Thoracic aorta (tissue), 2 donors: Measurements from ENCODE around the gene GALNT13. TPM values are rescaled to one million over a fixed set of nuclear protein-coding genes. Genes with fewer than 3 reads are reported as not detected.

Experiments
- ATAC-seq: fragments of 150-250 bp; one replicate; pipeline ENCODE4 v1.8.0; 2017; ENCODE audit warnings: low read depth; ENCODE audit not compliant: insufficient number of reproducible peaks, low FRiP score
- DNase-seq: peaks from one replicate; pipeline ENCODE4 v3.0.0-alpha.2; 2020; ENCODE audit warnings: low spot score
- H3K27ac ChIP-seq, 2 donors: fragments of 200-600 bp; sonication (generic); 1 replicate in 1 of 2; 2 replicates in 1 of 2; pipeline ENCODE4 v1.5.1; 2016; ENCODE audit warnings: mild to moderate bottlenecking in 2 of 2, moderate library complexity in 2 of 2
- H3K27me3 ChIP-seq: fragments of 200-600 bp; sonication (generic); replicated peaks from 2 replicates; pipeline ENCODE4 v1.6.0; 2016; ENCODE audit warnings: mild to moderate bottlenecking; ENCODE audit not compliant: insufficient read depth
- H3K36me3 ChIP-seq: fragments of 200-600 bp; sonication (generic); one replicate; pipeline ENCODE4 v1.5.1; 2016
- H3K4me1 ChIP-seq, 2 donors: fragments of 200-600 bp; sonication (generic); 1 replicate in 1 of 2; 2 replicates in 1 of 2; pipeline versions ENCODE4 v1.5.1 to v1.6.0; 2016; ENCODE audit warnings: low read depth in 2 of 2, mild to moderate bottlenecking in 1 of 2; ENCODE audit not compliant: control insufficient read depth in 1 of 2
- H3K4me3 ChIP-seq: fragments of 200-600 bp; sonication (generic); 2 replicates; pipeline ENCODE4 v1.5.1; 2016; ENCODE audit warnings: mild to moderate bottlenecking
- H3K9me3 ChIP-seq: fragments of 200-600 bp; sonication (generic); 2 replicates; pipeline ENCODE4 v1.5.1; 2016
- CTCF ChIP-seq: fragments of 200-600 bp; sonication (generic); IDR thresholded peaks from one replicate; pipeline ENCODE4 v1.5.1; 2019; ENCODE audit warnings: antibody characterized with exemption
- total RNA-seq, 2 donors: library from RNA; depleted of rRNA; stranded (reverse); fragments of >200 nt; gene quantifications; one replicate each; pipeline versions ENCODE4 v1.1.0 to v1.2.3, GENCODE V29; 2016

GALNT13 gene
- total RNA-seq, 2 donors from 2014 or later, result 2.5 to 30.1 TPM

- Histone ChIP-seq H3K27me3 (no peaks in the 10 kb centered on the region), H3K4me1 (no peaks in the 10 kb centered on the region), H3K27ac (no peak overlapping the region), H3K36me3 (no peaks in the 10 kb centered on the region), H3K4me3 (no peak overlapping the region), H3K9me3 (no peaks in the 10 kb centered on the region)
- TF ChIP-seq CTCF, result no peak
- ATAC-seq (no peak), DNase-seq (no peak)
These were observed 7.7 kb upstream of the GALNT13 start for GRCh38 chr2:153864022-153864421.

GRCh38 chr2:153866595-153866994 lies 5.1 kb upstream of the GALNT13 start:
- no peaks in the 10 kb centered on the region for H3K36me3 ChIP-seq
- no peak overlapping the region for H3K4me3 ChIP-seq
- DNase-seq (no peak), ATAC-seq (no peak)
- TF ChIP-seq CTCF, result no peak
- H3K4me1 ChIP-seq, result no peaks in the 10 kb centered on the region
- no peaks in the 10 kb centered on the region for H3K27me3 ChIP-seq
- H3K27ac ChIP-seq, result no peak overlapping the region
- H3K9me3 ChIP-seq, result no peaks in the 10 kb centered on the region

DNA sequence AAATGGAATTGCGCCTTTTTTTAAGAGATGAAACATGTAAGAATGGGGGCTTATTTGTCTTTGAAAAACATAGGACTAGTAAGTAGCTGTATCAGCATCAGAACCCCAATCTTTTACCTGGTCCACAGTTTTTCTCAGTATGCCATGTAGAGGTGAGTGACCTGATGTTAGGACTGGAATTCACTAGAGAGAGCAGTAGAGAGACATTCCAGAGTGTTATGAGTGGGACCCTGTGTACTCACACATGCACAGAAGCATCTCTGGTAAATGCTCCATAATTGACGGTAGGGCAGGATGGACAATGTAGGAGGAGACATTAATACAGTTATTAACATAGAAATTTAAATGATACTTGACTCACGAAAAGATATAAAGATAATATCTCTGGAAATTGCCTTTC lies 1.4 kb upstream of the GALNT13 start:
- H3K4me1 ChIP-seq, result no peaks in the 10 kb centered on the region
- no peak for ATAC-seq
- H3K36me3 ChIP-seq, result no peaks in the 10 kb centered on the region
- no peak for DNase-seq
- no peaks in the 10 kb centered on the region for H3K27me3 ChIP-seq
- H3K27ac ChIP-seq, result no peak overlapping the region
- TF ChIP-seq CTCF, result no peak
- H3K9me3 ChIP-seq, result no peaks in the 10 kb centered on the region
- no peak overlapping the region for H3K4me3 ChIP-seq

GRCh38 chr2:153872311-153873051 lies 759 bp downstream of the GALNT13 start:
- no peak for DNase-seq
- Histone ChIP-seq H3K36me3 (no peaks in the 10 kb centered on the region), H3K27ac (no peak overlapping the region), H3K9me3 (no peaks in the 10 kb centered on the region), H3K27me3 (no peaks in the 10 kb centered on the region), H3K4me1 (no peaks in the 10 kb centered on the region), H3K4me3 (peak overlapping the region; percentile 53)
- ATAC-seq, result no peak
- TF ChIP-seq CTCF, result no peak

DNA sequence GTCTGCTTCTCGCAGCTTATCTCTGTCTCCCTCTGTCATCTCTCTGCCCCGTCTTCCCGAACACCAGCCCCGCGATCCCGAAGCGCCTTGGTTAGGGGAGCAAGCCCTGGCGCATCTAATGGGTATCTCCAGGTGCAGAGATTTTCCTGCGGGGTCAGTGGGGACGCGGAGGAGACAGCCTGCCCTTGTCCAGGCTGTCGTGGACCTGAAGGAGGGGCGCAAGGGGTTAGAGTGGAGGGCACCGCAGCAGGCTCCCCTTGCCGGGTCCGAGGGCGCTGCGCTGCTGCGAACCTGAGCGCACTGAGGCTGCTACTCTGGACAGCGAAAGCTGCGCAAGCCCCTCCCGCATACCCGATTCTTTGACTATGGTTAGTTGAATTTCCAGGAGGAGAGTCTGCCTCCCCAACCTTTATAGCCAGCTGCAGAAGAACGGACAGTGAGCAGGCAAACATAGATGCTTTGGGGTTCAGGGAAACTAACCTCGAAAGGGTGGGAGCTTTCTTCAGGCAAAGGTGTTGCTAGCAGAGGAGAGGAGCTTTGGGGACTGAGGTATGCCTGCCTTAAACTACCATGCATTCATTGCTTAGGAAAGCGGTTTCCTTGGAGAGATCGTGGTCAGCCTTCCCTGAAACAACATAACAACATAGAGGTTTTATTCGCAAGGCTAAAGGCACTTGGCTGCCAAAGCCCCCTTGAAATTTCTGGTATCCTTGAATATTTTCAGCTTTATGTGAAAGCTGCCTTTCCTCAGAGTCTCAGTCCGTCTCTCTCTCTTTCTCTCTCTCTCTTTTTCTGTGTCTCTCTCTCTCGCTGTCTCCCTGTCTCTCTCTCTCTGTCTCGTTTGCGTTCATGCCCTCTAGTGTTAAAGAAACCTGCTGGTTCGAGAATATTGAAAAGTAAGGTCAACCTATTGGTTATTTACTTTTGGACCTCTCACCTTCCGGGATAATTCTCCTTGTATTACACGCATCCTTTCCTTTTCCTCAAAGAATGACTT lies 1.6 kb downstream of the GALNT13 start:
- no peak for ATAC-seq
- H3K9me3 ChIP-seq, result no peaks in the 10 kb centered on the region
- peak overlapping the region; percentile 53 for H3K4me3 ChIP-seq
- no peaks in the 10 kb centered on the region for H3K27me3 ChIP-seq
- no peak for TF ChIP-seq CTCF
- H3K4me1 ChIP-seq, result no peaks in the 10 kb centered on the region
- no peaks in the 10 kb centered on the region for H3K36me3 ChIP-seq
- H3K27ac ChIP-seq, result no peak overlapping the region
- DNase-seq, result no peak
